ENCODE data around the gene ADAMTS1. TPM values are rescaled to one million over a fixed set of nuclear protein-coding genes. Genes with fewer than 3 reads are reported as not detected.

Gene ADAMTS1
- total RNA-seq, 4 donors from 2014 or later = 29.8 to 54.8 (median 44.3) TPM

GRCh38 chr21:26800970-26801431 is 44.2 kb downstream of the ADAMTS1 start:
- H3K4me3 ChIP-seq = no peak overlapping the region
- no peaks in the 10 kb centered on the region for H3K27me3 ChIP-seq
- in situ Hi-C loops (cut with MboI; ENCODE audit: low pct_ligation_motif_present in 1 of 4, low pct_unique_long_range_greater_than_20kb in 1 of 4, low sequenced_read_pairs in 3 of 4) (no loop called here), intact Hi-C loops (cut with DNase I; ENCODE audit: low total_unique reads) (loop anchor here (5.0 kb wide), 1 partner anchor 266 kb away; no protein-coding TSS in a partner anchor)
- H3K27ac ChIP-seq = peak overlapping the region; percentile 64 to 74 (median 66)
- WGBS, 2 donors (ENCODE audit: low coverage in 1 of 2) = 61 to 68% methylated on average over 9 of the region's 9 CpGs
- H3K4me1 ChIP-seq = peaks cover 0 to 7% (median 4%) of the 10 kb centered on the region in 4 donors
- TF ChIP-seq POLR2AphosphoS5 (IDR thresholded peaks at IDR 0.05) = no peak
- no peak for TF ChIP-seq CTCF (IDR thresholded peaks at IDR 0.05)
- no peak for TF ChIP-seq POLR2A (IDR thresholded peaks at IDR 0.05)
- TF ChIP-seq EP300 (IDR thresholded peaks at IDR 0.05; ENCODE audit: low read depth) = no peak
- H3K9me3 ChIP-seq = no peaks in the 10 kb centered on the region
- no peaks in the 10 kb centered on the region for H3K36me3 ChIP-seq
- no peak for DNase-seq

GRCh38 chr21:26800455-26800854 is 44.8 kb downstream of the ADAMTS1 start:
- WGBS, 2 donors (ENCODE audit: low coverage in 1 of 2) = 83 to 91% methylated on average over 1 to 2 of the region's 2 CpGs
- H3K36me3 ChIP-seq = no peaks in the 10 kb centered on the region
- H3K27me3 ChIP-seq = no peaks in the 10 kb centered on the region
- TF ChIP-seq POLR2A (IDR thresholded peaks at IDR 0.05) = no peak
- no peak for TF ChIP-seq POLR2AphosphoS5 (IDR thresholded peaks at IDR 0.05)
- no peak for TF ChIP-seq EP300 (IDR thresholded peaks at IDR 0.05; ENCODE audit: low read depth)
- no peak for TF ChIP-seq CTCF (IDR thresholded peaks at IDR 0.05)
- DNase-seq = no peak
- intact Hi-C loops (cut with DNase I; ENCODE audit: low total_unique reads) = loop anchor here (5.0 kb wide), 1 partner anchor 267 kb away; no protein-coding TSS in a partner anchor
- in situ Hi-C loops (cut with MboI; ENCODE audit: low pct_ligation_motif_present in 1 of 4, low pct_unique_long_range_greater_than_20kb in 1 of 4, low sequenced_read_pairs in 3 of 4) = no loop called here
- no peaks in the 10 kb centered on the region for H3K9me3 ChIP-seq
- peak overlapping the region; percentile 64 to 74 (median 66) for H3K27ac ChIP-seq
- H3K4me3 ChIP-seq = no peak overlapping the region
- H3K4me1 ChIP-seq = peaks cover 0 to 11% (median 8%) of the 10 kb centered on the region in 4 donors

- H3K9me3 ChIP-seq = no peaks in the 10 kb centered on the region
- in situ Hi-C loops (cut with MboI; ENCODE audit: low pct_ligation_motif_present in 1 of 4, low pct_unique_long_range_greater_than_20kb in 1 of 4, low sequenced_read_pairs in 3 of 4) (no loop called here), intact Hi-C loops (cut with DNase I; ENCODE audit: low total_unique reads) (loop anchor here (5.0 kb wide), 1 partner anchor 267 kb away; no protein-coding TSS in a partner anchor)
- WGBS, 2 donors (ENCODE audit: low coverage in 1 of 2) = 46 to 50% methylated on average over 3 of the region's 3 CpGs
- H3K27me3 ChIP-seq = no peaks in the 10 kb centered on the region
- H3K27ac ChIP-seq = peak overlapping the region; percentile 64 to 74 (median 66)
- no peak overlapping the region for H3K4me3 ChIP-seq
- H3K36me3 ChIP-seq = no peaks in the 10 kb centered on the region
- DNase-seq = no peak
- no peak for TF ChIP-seq CTCF (IDR thresholded peaks at IDR 0.05)
- TF ChIP-seq POLR2AphosphoS5 (IDR thresholded peaks at IDR 0.05) = no peak
- TF ChIP-seq EP300 (IDR thresholded peaks at IDR 0.05; ENCODE audit: low read depth) = no peak
- TF ChIP-seq POLR2A (IDR thresholded peaks at IDR 0.05) = no peak
- H3K4me1 ChIP-seq = peaks cover 0 to 14% (median 9%) of the 10 kb centered on the region in 4 donors
Observed at GRCh38 chr21:26800001-26800400, 45.2 kb downstream of the ADAMTS1 start.

GRCh38 chr21:26798856-26799751 is 46.1 kb downstream of the ADAMTS1 start:
- DNase-seq = no peak
- intact Hi-C loops (cut with DNase I; ENCODE audit: low total_unique reads) (no loop called here), in situ Hi-C loops (cut with MboI; ENCODE audit: low pct_ligation_motif_present in 1 of 4, low pct_unique_long_range_greater_than_20kb in 1 of 4, low sequenced_read_pairs in 3 of 4) (no loop called here)
- WGBS, 2 donors (ENCODE audit: low coverage in 1 of 2) = 67 to 77% methylated on average over 7 to 8 of the region's 8 CpGs
- Histone ChIP-seq H3K36me3 (no peaks in the 10 kb centered on the region), H3K4me1 (peaks cover 0 to 14% (median 9%) of the 10 kb centered on the region in 4 donors), H3K9me3 (no peaks in the 10 kb centered on the region), H3K27ac (peak overlapping the region in 2 of 4 donors; percentile 24 to 74), H3K4me3 (no peak overlapping the region), H3K27me3 (no peaks in the 10 kb centered on the region)
- no peak for TF ChIP-seq POLR2AphosphoS5 (IDR thresholded peaks at IDR 0.05)
- no peak for TF ChIP-seq POLR2A (IDR thresholded peaks at IDR 0.05)
- TF ChIP-seq EP300 (IDR thresholded peaks at IDR 0.05; ENCODE audit: low read depth) = no peak
- no peak for TF ChIP-seq CTCF (IDR thresholded peaks at IDR 0.05)
